K562 (cell line): ENCODE data around the gene USP49. TPM values are rescaled to one million over a fixed set of nuclear protein-coding genes. Genes with fewer than 3 reads are reported as not detected.

Experiments used
- ATAC-seq: fragments of 200-7000 bp; cut with Tn5 transposase; 3 replicates; pipeline ENCODE4 v1.9.1; 2020; ENCODE audit warnings: moderate library complexity
- BruUV-seq: library from RNA; stranded (reverse); fragments of 400-500 nt; replicated peaks from 2 replicates; lab custom pipeline; 2021; lab: Mats Ljungman, UMichigan
- CTCF ChIA-PET: fragments of 300-600 bp; formaldehyde crosslinking; extraction: SDS; loops from one replicate; lab custom pipeline; 2021; ENCODE audit warnings: low intra/inter-chr PET ratio; lab: Yijun Ruan, JAX
- POLR2A ChIA-PET: fragments of 300-600, 350-650 bp; sonication (Branson Sonifier 250); formaldehyde crosslinking; extraction: SDS; loops from one replicate; lab custom pipeline; 2021; ENCODE audit warnings: antibody characterized with exemption, inconsistent platforms; lab: Yijun Ruan, JAX
- DNase-seq, 4 experiments: peaks; one replicate each; pipeline versions ENCODE4 v3.0.0 to v3.0.0-alpha.2; 2011 to 2018; ENCODE audit warnings: low spot score in 3 of 4, mixed read lengths in 3 of 4; ENCODE audit errors: extremely low read depth in 1 of 4
- FAIRE-seq: peaks from 2 replicates; lab custom pipeline; 2011; peaks lifted over from hg19 to GRCh38; lab: Jason Lieb, UNC
- H2AFZ ChIP-seq: 2 replicates; pipeline ENCODE4 v1.6.0; 2011; ENCODE audit warnings: low read depth, low read length, control low read depth, inconsistent platforms
- H3K27ac ChIP-seq: fragments of 200-600 bp; 3 replicates; pipeline ENCODE4 v1.8.0; 2011; ENCODE audit warnings: low read depth, mild to moderate bottlenecking, control low read depth, inconsistent platforms, low read length, moderate library complexity, mixed read lengths; ENCODE audit errors: extremely low read depth
- H3K27me3 ChIP-seq, 2 experiments: fragments of 300-600 bp in 1 of 2; 2 replicates in 1 of 2; 3 replicates in 1 of 2; pipeline versions ENCODE4 v1.6.0 to v1.8.0; 2011; ENCODE audit warnings: inconsistent platforms in 2 of 2, low read length in 2 of 2, mild to moderate bottlenecking in 1 of 2, mixed read lengths in 1 of 2, moderate library complexity in 1 of 2; ENCODE audit not compliant: control insufficient read depth in 2 of 2, insufficient read depth in 2 of 2
- H3K36me3 ChIP-seq: fragments of 300-600 bp; 3 replicates; pipeline ENCODE4 v1.8.0; 2011; ENCODE audit warnings: mild to moderate bottlenecking, low read length, inconsistent platforms; ENCODE audit not compliant: control insufficient read depth, insufficient read depth
- H3K4me1 ChIP-seq, 2 experiments: fragments of 200-600 bp in 1 of 2; replicated peaks in 1 of 2; 2 replicates in 1 of 2; 3 replicates in 1 of 2; pipeline versions ENCODE4 v1.5.1 to v1.8.0; 2011; ENCODE audit warnings: inconsistent platforms in 2 of 2, low read length in 2 of 2, mild to moderate bottlenecking in 1 of 2, mixed read lengths in 1 of 2, moderate library complexity in 1 of 2; ENCODE audit not compliant: control insufficient read depth in 2 of 2, insufficient read depth in 2 of 2
- H3K4me2 ChIP-seq: 2 replicates; pipeline ENCODE4 v1.6.1; 2011; ENCODE audit warnings: low read length, control low read depth, inconsistent platforms, mixed read lengths; ENCODE audit not compliant: insufficient read depth
- H3K4me3 ChIP-seq: fragments of 200-600 bp; sonication (generic), shearing (Covaris generic); 2 replicates; pipeline ENCODE4 v1.5.1; 2016; ENCODE audit warnings: control low read depth, inconsistent platforms
- H3K79me2 ChIP-seq: fragments of 200-600 bp; 3 replicates; pipeline ENCODE4 v1.8.0; 2011; ENCODE audit warnings: low read length, inconsistent platforms; ENCODE audit not compliant: control insufficient read depth, insufficient read depth
- H3K9ac ChIP-seq, 2 experiments: 2 replicates each; pipeline versions ENCODE4 v1.6.0 to v1.6.1; 2011; ENCODE audit warnings: low read depth in 2 of 2, low read length in 2 of 2, control low read depth in 1 of 2, inconsistent platforms in 1 of 2, mild to moderate bottlenecking in 1 of 2, mixed read lengths in 1 of 2; ENCODE audit not compliant: insufficient read depth in 1 of 2
- H3K9me1 ChIP-seq: one replicate; pipeline ENCODE4 v1.6.0; 2011; ENCODE audit warnings: inconsistent platforms, mild to moderate bottlenecking, low read length, moderate library complexity; ENCODE audit not compliant: control insufficient read depth, insufficient read depth
- H3K9me3 ChIP-seq: replicated peaks from 2 replicates; pipeline ENCODE4 v1.5.1; 2011; ENCODE audit warnings: low read depth, low read length, inconsistent platforms; ENCODE audit not compliant: control insufficient read depth, insufficient read depth
- H4K20me1 ChIP-seq: replicated peaks from 2 replicates; pipeline ENCODE4 v1.6.1; 2011; ENCODE audit warnings: low read length, inconsistent platforms, mixed read lengths; ENCODE audit not compliant: control insufficient read depth, insufficient read depth
- FOXJ2 ChIP-seq: fragments of 200-800 bp; sonication (Bioruptor generic); IDR thresholded peaks from 2 replicates; pipeline ENCODE4 v1.6.1; 2016; ENCODE audit warnings: missing genetic modification characterization, missing compliant biosample characterization
- FOXM1 ChIP-seq, 2 experiments: fragments of 450-650 bp in 1 of 2; sonication (generic) in 1 of 2; formaldehyde crosslinking in 1 of 2; IDR thresholded peaks; 2 replicates each; pipeline versions ENCODE4 v1.6.1 to v1.9.0; 2017 to 2022; ENCODE audit warnings: low read depth in 2 of 2, mild to moderate bottlenecking in 2 of 2, missing genetic modification reagents in 1 of 2, moderate library complexity in 1 of 2
- ILK ChIP-seq: fragments of 450-650 bp; IDR thresholded peaks from 2 replicates; pipeline ENCODE4 v1.6.1; 2016; ENCODE audit warnings: missing genetic modification characterization, low read depth, mild to moderate bottlenecking, missing compliant biosample characterization, moderate library complexity, borderline replicate concordance
- KLF10 ChIP-seq: fragments of 250-450 bp; sonication (Bioruptor Pico); IDR thresholded peaks from 2 replicates; pipeline ENCODE4 v1.6.1; 2021; ENCODE audit warnings: matching md5 sums
- MTA2 ChIP-seq: fragments of 450-650 bp; IDR thresholded peaks from 2 replicates; pipeline ENCODE4 v1.6.1; 2016; ENCODE audit warnings: low read depth
- PURB ChIP-seq: sonication (generic); formaldehyde crosslinking; IDR thresholded peaks from 2 replicates; pipeline ENCODE4 v1.9.0; 2021; ENCODE audit warnings: low read depth, mild to moderate bottlenecking, missing genetic modification reagents
- RBM15 ChIP-seq: fragments of 200-400 bp; formaldehyde crosslinking; IDR thresholded peaks from 2 replicates; pipeline ENCODE4 v1.6.1; 2018; ENCODE audit warnings: mild to moderate bottlenecking, low read length, moderate library complexity; ENCODE audit not compliant: insufficient read depth
- SIN3B ChIP-seq: fragments of 450-650 bp; IDR thresholded peaks from 2 replicates; pipeline ENCODE4 v1.6.1; 2017; ENCODE audit warnings: low read depth, mild to moderate bottlenecking, moderate library complexity
- SIRT6 ChIP-seq: IDR thresholded peaks from one replicate; pipeline ENCODE4 v1.6.1; 2012; ENCODE audit warnings: low read depth, mild to moderate bottlenecking, control low read depth, inconsistent platforms, low read length, moderate library complexity
- SPI1 ChIP-seq: IDR thresholded peaks from 2 replicates; pipeline ENCODE4 v1.6.1; 2011; ENCODE audit warnings: low read depth, low read length, control low read depth, borderline replicate concordance
- SRSF3 ChIP-seq: fragments of 200-400 bp; formaldehyde crosslinking; IDR thresholded peaks from 2 replicates; pipeline ENCODE4 v1.6.1; 2016; ENCODE audit warnings: mild to moderate bottlenecking, low read length, moderate library complexity; ENCODE audit not compliant: insufficient read depth
- ZBTB7A ChIP-seq: IDR thresholded peaks from 2 replicates; pipeline ENCODE4 v1.6.1; 2011; ENCODE audit warnings: low read depth, mild to moderate bottlenecking, low read length, moderate library complexity, borderline replicate concordance; ENCODE audit not compliant: control insufficient read depth
- ZNF239 ChIP-seq: fragments of 250-450 bp; sonication (Bioruptor Pico); IDR thresholded peaks from 2 replicates; pipeline ENCODE4 v1.4.0; 2020; ENCODE audit warnings: mild to moderate bottlenecking
- WGBS: fragments of 100-300 bp; shearing (Covaris generic); methylation state at CpG from one replicate; pipeline ENCODE4 v1.1.6; 2016; ENCODE audit warnings: low coverage, mixed read lengths; ENCODE audit not compliant: insufficient coverage; ENCODE audit errors: missing lambda C conversion rate; 5-methylcytosine and 5-hydroxymethylcytosine counted together
- in situ Hi-C: fragments of 300-500 bp; cut with MboI; formaldehyde crosslinking; loops from 4 replicates; pipeline ENCODE4 v1.15.0; 2018; ENCODE audit warnings: inconsistent platforms, mixed read lengths
- intact Hi-C: fragments of 100-400 bp; cut with micrococcal nuclease; formaldehyde crosslinking; loops from 2 replicates; pipeline ENCODE4 v1.14.2; 2022
- polyA plus RNA-seq, 8 experiments: library from polyadenylated mRNA; depleted of rRNA in 4 of 8; stranded (reverse) in 5 of 8; unstranded in 3 of 8; fragments of >200 nt; fragmentation: Nextera tagmentation in 2 of 8; fragmentation: Illumina TruSeq in 1 of 8; extraction: Ambion mirVana in 2 of 8; extraction: Trizol in 1 of 8; gene quantifications; 2 replicates each; pipeline versions ENCODE4 v1.2.1 to v1.2.3, GENCODE V29; 2011 to 2014; ENCODE audit warnings: inconsistent platforms in 1 of 8, missing spikeins in 1 of 8
- total RNA-seq, 7 experiments: library from RNA; depleted of rRNA in 6 of 7; stranded (reverse); fragments of >200 nt in 6 of 7; fragmentation: Illumina TruSeq in 2 of 7; extraction: Trizol in 2 of 7; gene quantifications; 2 replicates each; pipeline versions ENCODE4 v1.2.1 to v1.2.3, GENCODE V29; 2011 to 2021; ENCODE audit warnings: low replicate concordance in 1 of 7
- TF ChIP-seq, protein P1 (sequence below): fragments of 450-650 bp; formaldehyde crosslinking; IDR thresholded peaks from 2 replicates; pipeline ENCODE4 v1.4.0; 2020; ENCODE audit warnings: mild to moderate bottlenecking, moderate library complexity

USP49 gene
- total and polyA plus RNA-seq, 9 of the 15 experiments (the other 6 are each of a cell fraction or from before 2014, with no cell fraction given) = 1.0 to 9.9 (median 6.5) TPM

DNA sequence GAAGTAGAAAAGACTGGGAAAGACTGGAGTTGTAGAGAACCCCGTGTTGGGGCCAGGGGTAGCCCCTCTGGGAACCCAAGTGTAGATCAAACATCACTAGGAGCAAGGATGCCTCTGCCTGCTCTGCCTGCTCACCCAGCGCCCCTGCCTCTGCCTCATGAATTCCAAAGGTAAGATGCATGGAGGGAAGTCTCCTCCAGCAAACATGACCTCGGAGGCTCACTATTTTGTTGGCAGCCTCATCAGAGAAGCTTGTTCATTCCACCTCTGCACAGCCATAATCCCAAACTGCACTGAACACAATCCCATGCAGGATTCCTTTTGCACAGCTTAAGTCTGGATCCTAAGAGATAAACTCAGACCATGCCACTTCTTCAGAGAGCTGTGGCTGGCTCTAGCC, 120.3 kb downstream of the USP49 start:
- Histone ChIP-seq H3K9me3 (no peaks in the 10 kb centered on the region), H3K27ac (no peak overlapping the region), H3K4me1 (peaks cover 0 to 18% of the 10 kb centered on the region in 2 experiments; a peak in 3 of 5 replicates), H3K9me1 (no peaks in the 10 kb centered on the region), H3K9ac (no peak overlapping the region), H3K27me3 (no peaks in the 10 kb centered on the region), H3K4me3 (no peak overlapping the region), H3K36me3 (peaks cover 22% of the 10 kb centered on the region; the same call in 2 of the 3 replicates), H4K20me1 (no peaks in the 10 kb centered on the region; the same call in 1 of the 2 replicates), H2AFZ (no peak overlapping the region), H3K4me2 (no peak overlapping the region), H3K79me2 (peaks cover 6% of the 10 kb centered on the region; the same call in 1 of the 3 replicates)
- TF ChIP-seq SIRT6 = no peak
- no peak for TF ChIP-seq MTA2
- no peak for TF ChIP-seq ZNF239
- no peak for TF ChIP-seq KLF10 (CRISPR knock-in tag)
- TF ChIP-seq FOXJ2 (tag) = no peak
- TF ChIP-seq RBM15 = no peak
- TF ChIP-seq, protein P1, sequence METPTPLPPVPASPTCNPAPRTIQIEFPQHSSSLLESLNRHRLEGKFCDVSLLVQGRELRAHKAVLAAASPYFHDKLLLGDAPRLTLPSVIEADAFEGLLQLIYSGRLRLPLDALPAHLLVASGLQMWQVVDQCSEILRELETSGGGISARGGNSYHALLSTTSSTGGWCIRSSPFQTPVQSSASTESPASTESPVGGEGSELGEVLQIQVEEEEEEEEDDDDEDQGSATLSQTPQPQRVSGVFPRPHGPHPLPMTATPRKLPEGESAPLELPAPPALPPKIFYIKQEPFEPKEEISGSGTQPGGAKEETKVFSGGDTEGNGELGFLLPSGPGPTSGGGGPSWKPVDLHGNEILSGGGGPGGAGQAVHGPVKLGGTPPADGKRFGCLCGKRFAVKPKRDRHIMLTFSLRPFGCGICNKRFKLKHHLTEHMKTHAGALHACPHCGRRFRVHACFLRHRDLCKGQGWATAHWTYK (CRISPR knock-in tag) = no peak
- TF ChIP-seq SRSF3 = no peak
- TF ChIP-seq ILK = no peak
- no peak for TF ChIP-seq PURB (CRISPR knock-in tag)
- no peak for TF ChIP-seq SIN3B
- TF ChIP-seq FOXM1 (IDR thresholded peaks at IDR 0.05; ENCODE audit: low read depth) = no peak
- no peak for TF ChIP-seq FOXM1 (CRISPR knock-in tag; IDR thresholded peaks at IDR 0.05; ENCODE audit: low read depth)
- no peak for TF ChIP-seq ZBTB7A
- TF ChIP-seq SPI1 = no peak
- CTCF ChIA-PET = interaction anchor here (0.6 to 4.3 kb wide), 4 partner anchors 40 to 407 kb away, joined by 3 to 30 read pairs (median 15); partner anchors contain the start of gene TFEB
- POLR2A ChIA-PET = interaction anchor here (1.4 kb wide), 1 partner anchor 18 kb away, joined by 3 read pairs; no protein-coding TSS in a partner anchor
- ATAC-seq (no peak), DNase-seq (no peak), FAIRE-seq (no peak)
- 23% methylated on average over 3 of the region's 3 CpGs for WGBS
- BruUV-seq = no TSS peak
- intact Hi-C loops = loop anchor here (5.0 kb wide), 2 partner anchors 173 to 408 kb away; no protein-coding TSS in a partner anchor
- in situ Hi-C loops = loop anchor here (5.0 kb wide), 1 partner anchor 38 kb away; the partner anchor contains the start of gene TFEB
